MM.1S (cell line): Measurements from ENCODE around the gene C1orf50.

Source experiments
- DNase-seq: peaks from one replicate; pipeline ENCODE4 v3.0.0-alpha.2; 2015
- H2AFZ ChIP-seq: fragments of 300-600 bp; sonication (generic); 2 replicates; pipeline ENCODE4 v1.6.0; 2016; ENCODE audit warnings: antibody characterized with exemption, low read length
- H3F3A ChIP-seq: fragments of 300-600 bp; sonication (generic); 2 replicates; pipeline ENCODE4 v1.6.1; 2016; ENCODE audit warnings: mild to moderate bottlenecking, antibody characterized with exemption, low read length, moderate library complexity, mixed read lengths; ENCODE audit not compliant: insufficient read depth
- H3K27ac ChIP-seq: fragments of 300-600 bp; sonication (generic); 2 replicates; pipeline ENCODE4 v1.5.1; 2016; ENCODE audit warnings: mild to moderate bottlenecking, low read length
- H3K27me3 ChIP-seq: fragments of 300-600 bp; sonication (generic); replicated peaks from 2 replicates; pipeline ENCODE4 v1.6.0; 2016; ENCODE audit warnings: low read length; ENCODE audit not compliant: insufficient read depth
- H3K36me3 ChIP-seq: fragments of 300-600 bp; sonication (generic); replicated peaks from 2 replicates; pipeline ENCODE4 v1.6.1; 2016; ENCODE audit warnings: mild to moderate bottlenecking, low read length, mixed read lengths; ENCODE audit not compliant: insufficient read depth
- H3K4me1 ChIP-seq: fragments of 300-600 bp; sonication (generic); 2 replicates; pipeline ENCODE4 v1.6.1; 2016; ENCODE audit warnings: low read length, mixed read lengths
- H3K4me2 ChIP-seq: fragments of 300-600 bp; sonication (generic); 2 replicates; pipeline ENCODE4 v1.6.0; 2016; ENCODE audit warnings: low read depth, low read length
- H3K4me3 ChIP-seq: fragments of 300-600 bp; sonication (generic); 2 replicates; pipeline ENCODE4 v1.5.1; 2016; ENCODE audit warnings: low read length, mixed read lengths
- H3K79me2 ChIP-seq: fragments of 300-600 bp; sonication (generic); 2 replicates; pipeline ENCODE4 v1.6.1; 2016; ENCODE audit warnings: mixed run types, low read length, mixed read lengths
- H3K9ac ChIP-seq: fragments of 300-600 bp; sonication (generic); 2 replicates; pipeline ENCODE4 v1.6.1; 2016; ENCODE audit warnings: low read length, mixed read lengths
- H3K9me2 ChIP-seq: fragments of 300-600 bp; sonication (generic); replicated peaks from 2 replicates; pipeline ENCODE4 v1.6.1; 2016; ENCODE audit warnings: mild to moderate bottlenecking, low read length, mixed read lengths; ENCODE audit not compliant: insufficient read depth
- H3K9me3 ChIP-seq: fragments of 300-600 bp; sonication (generic); replicated peaks from 2 replicates; pipeline ENCODE4 v1.6.1; 2016; ENCODE audit warnings: mild to moderate bottlenecking, low read length, mixed read lengths; ENCODE audit not compliant: insufficient read depth
- H4K20me1 ChIP-seq: fragments of 300-600 bp; sonication (generic); 2 replicates; pipeline ENCODE4 v1.6.1; 2016; ENCODE audit warnings: mild to moderate bottlenecking, low read length, moderate library complexity, mixed read lengths; ENCODE audit not compliant: insufficient read depth
- CTCF ChIP-seq: fragments of 300-600 bp; sonication (generic); IDR thresholded peaks from 2 replicates; pipeline ENCODE4 v1.5.1; 2016; ENCODE audit warnings: antibody characterized with exemption, low read length, mixed read lengths
- EZH2 ChIP-seq: fragments of 300-600 bp; sonication (generic); optimal IDR thresholded peaks from 2 replicates; pipeline ENCODE3; 2017; ENCODE audit warnings: low read depth, mild to moderate bottlenecking, antibody characterized with exemption, low read length, mixed read lengths
- EZH2phosphoT487 ChIP-seq: fragments of 300-600 bp; sonication (generic); IDR thresholded peaks from 2 replicates; pipeline ENCODE4 v1.6.1; 2018; ENCODE audit warnings: antibody characterized with exemption, low read length

Gene C1orf50

DNA sequence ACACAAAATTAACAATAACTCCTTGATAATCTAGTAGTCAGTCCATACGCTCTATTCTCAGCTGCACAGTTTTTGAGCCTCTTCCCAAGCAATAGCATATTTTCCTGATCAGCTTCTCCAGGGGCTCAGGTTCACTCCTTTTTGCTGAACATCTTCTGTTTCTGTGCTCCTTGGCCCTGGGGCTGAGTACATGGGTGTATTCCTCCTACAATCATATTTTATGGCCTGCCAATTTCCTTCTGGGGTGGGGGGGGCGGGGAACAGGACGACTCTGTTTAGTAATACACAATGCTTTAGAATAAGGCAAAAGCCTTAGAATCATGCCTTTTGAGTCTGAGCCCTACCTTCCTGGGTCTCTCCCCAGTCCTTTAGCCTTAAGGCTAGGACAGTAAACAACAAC is 35.5 kb upstream of the C1orf50 start:
- Histone ChIP-seq H3F3A (no peaks in the 10 kb centered on the region), H3K9me2 (no peaks in the 10 kb centered on the region), H4K20me1 (no peaks in the 10 kb centered on the region), H3K9me3 (no peaks in the 10 kb centered on the region), H3K9ac (no peak overlapping the region), H3K79me2 (no peaks in the 10 kb centered on the region), H3K4me2 (no peak overlapping the region), H3K4me3 (no peak overlapping the region), H3K4me1 (no peaks in the 10 kb centered on the region), H2AFZ (no peak overlapping the region), H3K27me3 (no peaks in the 10 kb centered on the region), H3K36me3 (no peaks in the 10 kb centered on the region), H3K27ac (no peak overlapping the region)
- TF ChIP-seq EZH2, result no peak
- TF ChIP-seq EZH2phosphoT487, result no peak
- no peak for TF ChIP-seq CTCF
- DNase-seq, result no peak

GRCh38 chr1:42732126-42732680 is 34.8 kb upstream of the C1orf50 start:
- Histone ChIP-seq H3K9me2 (no peaks in the 10 kb centered on the region), H3K79me2 (no peaks in the 10 kb centered on the region), H3K9ac (no peak overlapping the region), H3K9me3 (no peaks in the 10 kb centered on the region), H3K4me1 (no peaks in the 10 kb centered on the region), H3K27ac (no peak overlapping the region), H3F3A (no peaks in the 10 kb centered on the region), H4K20me1 (no peaks in the 10 kb centered on the region), H3K27me3 (no peaks in the 10 kb centered on the region), H3K4me2 (no peak overlapping the region), H2AFZ (no peak overlapping the region), H3K4me3 (no peak overlapping the region), H3K36me3 (no peaks in the 10 kb centered on the region)
- no peak for DNase-seq
- no peak for TF ChIP-seq EZH2phosphoT487
- TF ChIP-seq CTCF, result no peak
- TF ChIP-seq EZH2, result no peak

DNA sequence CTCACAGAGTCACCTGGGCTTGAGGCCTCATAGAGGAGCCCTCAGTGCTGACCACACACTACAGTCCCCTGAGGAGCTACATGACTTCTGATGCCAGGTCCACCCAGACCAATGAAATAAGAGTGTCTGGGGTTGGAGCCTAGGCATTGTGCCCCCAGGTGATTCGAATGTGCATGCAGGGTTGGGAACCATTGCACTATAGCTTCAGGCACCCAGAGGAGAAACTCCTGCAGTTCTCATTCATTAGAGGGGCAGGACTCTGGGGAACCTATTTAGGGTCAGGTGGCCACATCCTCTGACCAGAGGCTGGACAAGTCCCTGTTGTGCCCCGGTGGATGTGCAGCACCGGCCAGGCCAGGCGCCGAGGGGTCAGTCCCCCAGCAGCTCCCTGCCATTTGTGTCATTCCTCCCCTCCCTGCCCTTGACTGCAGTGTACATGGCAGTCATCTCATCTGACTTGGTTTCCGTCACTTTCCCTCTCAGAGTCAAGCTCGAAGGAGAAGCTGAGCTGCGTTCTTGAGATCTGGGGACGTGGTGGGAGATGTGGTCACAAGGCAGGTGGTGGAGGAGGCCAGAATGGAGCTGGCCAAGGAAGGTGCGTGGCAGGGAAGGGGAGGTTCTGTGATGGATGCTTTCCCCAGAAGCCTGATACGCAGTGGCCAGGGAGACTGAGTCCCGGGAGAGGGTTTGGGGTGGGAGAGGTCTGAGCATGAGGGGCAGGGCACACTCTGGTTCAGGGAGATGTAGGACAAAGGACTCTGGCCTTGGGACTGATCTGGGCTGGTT is 33.4 kb upstream of the C1orf50 start:
- no peaks in the 10 kb centered on the region for H3K4me1 ChIP-seq

More for the DNA sequence above, 33.4 kb upstream of the C1orf50 start:
- Histone ChIP-seq H2AFZ (no peak overlapping the region), H3K36me3 (no peaks in the 10 kb centered on the region), H4K20me1 (no peaks in the 10 kb centered on the region), H3K4me3 (no peak overlapping the region), H3K79me2 (no peaks in the 10 kb centered on the region), H3K9ac (no peak overlapping the region), H3K9me3 (no peaks in the 10 kb centered on the region), H3K27ac (no peak overlapping the region), H3K27me3 (no peaks in the 10 kb centered on the region), H3F3A (no peaks in the 10 kb centered on the region), H3K4me2 (no peak overlapping the region), H3K9me2 (no peaks in the 10 kb centered on the region)
- DNase-seq, result no peak
- TF ChIP-seq EZH2, result no peak
- TF ChIP-seq CTCF, result no peak
- no peak for TF ChIP-seq EZH2phosphoT487
